ENCODE measurements around the gene DNAH14.

The DNAH14 gene

GRCh38 chr1:225428068-225428880 lies 498.8 kb downstream of the DNAH14 start:
- H3K36me3 ChIP-seq (ENCODE audit: control insufficient read depth, insufficient read depth, low read length), result no peaks in the 10 kb centered on the region
- 0% methylated on average over 81 of the region's 81 CpGs for WGBS, 2 experiments
- H3K4me1 ChIP-seq (ENCODE audit: control insufficient read depth, insufficient read depth, low read length), result peaks cover 13% of the 10 kb centered on the region
- peak overlapping the region; percentile 93 for H3K27ac ChIP-seq (ENCODE audit: insufficient read depth, low read depth, low read length, poor library complexity, severe bottlenecking)
- H3K27me3 ChIP-seq (ENCODE audit: control insufficient read depth, insufficient read depth, low read length, poor library complexity, severe bottlenecking), result no peaks in the 10 kb centered on the region
- H3K9me3 ChIP-seq (ENCODE audit: control insufficient read depth, low read length), result no peaks in the 10 kb centered on the region
- H3K4me3 ChIP-seq (ENCODE audit: insufficient read depth, low read depth, low read length), result peak overlapping the region; percentile 77

- Histone ChIP-seq H3K4me3 (ENCODE audit: insufficient read depth, low read depth, low read length) (peak overlapping the region; percentile 77), H3K27ac (ENCODE audit: insufficient read depth, low read depth, low read length, poor library complexity, severe bottlenecking) (no peak overlapping the region), H3K4me1 (ENCODE audit: control insufficient read depth, insufficient read depth, low read length) (peaks cover 13% of the 10 kb centered on the region), H3K27me3 (ENCODE audit: control insufficient read depth, insufficient read depth, low read length, poor library complexity, severe bottlenecking) (no peaks in the 10 kb centered on the region), H3K36me3 (ENCODE audit: control insufficient read depth, insufficient read depth, low read length) (no peaks in the 10 kb centered on the region), H3K9me3 (ENCODE audit: control insufficient read depth, low read length) (no peaks in the 10 kb centered on the region)
- 30 to 32% methylated on average over 6 of the region's 7 CpGs for WGBS, 2 experiments
Observed at GRCh38 chr1:225428881-225429455, 499.5 kb downstream of the DNAH14 start.

- Histone ChIP-seq H3K36me3 (ENCODE audit: control insufficient read depth, insufficient read depth, low read length) (no peaks in the 10 kb centered on the region), H3K4me1 (ENCODE audit: control insufficient read depth, insufficient read depth, low read length) (peaks cover 4% of the 10 kb centered on the region), H3K4me3 (ENCODE audit: insufficient read depth, low read depth, low read length) (no peak overlapping the region), H3K27ac (ENCODE audit: insufficient read depth, low read depth, low read length, poor library complexity, severe bottlenecking) (no peak overlapping the region), H3K9me3 (ENCODE audit: control insufficient read depth, low read length) (no peaks in the 10 kb centered on the region), H3K27me3 (ENCODE audit: control insufficient read depth, insufficient read depth, low read length, poor library complexity, severe bottlenecking) (no peaks in the 10 kb centered on the region)
- WGBS, 2 experiments, result 76 to 77% methylated on average over 7 of the region's 7 CpGs
Observed at GRCh38 chr1:225430301-225430700, 500.8 kb downstream of the DNAH14 start.

GRCh38 chr1:225431081-225431863 lies 501.8 kb downstream of the DNAH14 start:
- no peaks in the 10 kb centered on the region for H3K27me3 ChIP-seq (ENCODE audit: control insufficient read depth, insufficient read depth, low read length, poor library complexity, severe bottlenecking)
- 93% methylated on average over 36 of the region's 36 CpGs for WGBS, 2 experiments
- H3K27ac ChIP-seq (ENCODE audit: insufficient read depth, low read depth, low read length, poor library complexity, severe bottlenecking), result no peak overlapping the region
- H3K4me3 ChIP-seq (ENCODE audit: insufficient read depth, low read depth, low read length), result no peak overlapping the region
- H3K36me3 ChIP-seq (ENCODE audit: control insufficient read depth, insufficient read depth, low read length), result no peaks in the 10 kb centered on the region
- no peaks in the 10 kb centered on the region for H3K9me3 ChIP-seq (ENCODE audit: control insufficient read depth, low read length)
- no peaks in the 10 kb centered on the region for H3K4me1 ChIP-seq (ENCODE audit: control insufficient read depth, insufficient read depth, low read length)

GRCh38 chr1:225434046-225434445 lies 504.6 kb downstream of the DNAH14 start:
- 95 to 97% methylated on average over 5 of the region's 5 CpGs for WGBS, 2 experiments
- H3K4me3 ChIP-seq (ENCODE audit: insufficient read depth, low read depth, low read length), result no peak overlapping the region
- no peaks in the 10 kb centered on the region for H3K4me1 ChIP-seq (ENCODE audit: control insufficient read depth, insufficient read depth, low read length)
- H3K36me3 ChIP-seq (ENCODE audit: control insufficient read depth, insufficient read depth, low read length), result no peaks in the 10 kb centered on the region
- H3K27me3 ChIP-seq (ENCODE audit: control insufficient read depth, insufficient read depth, low read length, poor library complexity, severe bottlenecking), result no peaks in the 10 kb centered on the region
- H3K27ac ChIP-seq (ENCODE audit: insufficient read depth, low read depth, low read length, poor library complexity, severe bottlenecking), result no peak overlapping the region
- no peaks in the 10 kb centered on the region for H3K9me3 ChIP-seq (ENCODE audit: control insufficient read depth, low read length)

GRCh38 chr1:225435076-225435475 lies 505.6 kb downstream of the DNAH14 start:
- H3K9me3 ChIP-seq (ENCODE audit: control insufficient read depth, low read length), result no peaks in the 10 kb centered on the region
- no peaks in the 10 kb centered on the region for H3K36me3 ChIP-seq (ENCODE audit: control insufficient read depth, insufficient read depth, low read length)
- no peak overlapping the region for H3K4me3 ChIP-seq (ENCODE audit: insufficient read depth, low read depth, low read length)
- no peaks in the 10 kb centered on the region for H3K27me3 ChIP-seq (ENCODE audit: control insufficient read depth, insufficient read depth, low read length, poor library complexity, severe bottlenecking)
- H3K27ac ChIP-seq (ENCODE audit: insufficient read depth, low read depth, low read length, poor library complexity, severe bottlenecking), result no peak overlapping the region
- no peaks in the 10 kb centered on the region for H3K4me1 ChIP-seq (ENCODE audit: control insufficient read depth, insufficient read depth, low read length)
- WGBS, 2 experiments, result 76 to 98% methylated on average over 4 to 6 of the region's 6 CpGs

GRCh38 chr1:225435487-225435886 lies 506.0 kb downstream of the DNAH14 start:
- no peaks in the 10 kb centered on the region for H3K27me3 ChIP-seq (ENCODE audit: control insufficient read depth, insufficient read depth, low read length, poor library complexity, severe bottlenecking)
- no peaks in the 10 kb centered on the region for H3K4me1 ChIP-seq (ENCODE audit: control insufficient read depth, insufficient read depth, low read length)
- WGBS, 2 experiments, result 100% methylated on average over 1 of the region's 1 CpG
- H3K36me3 ChIP-seq (ENCODE audit: control insufficient read depth, insufficient read depth, low read length), result no peaks in the 10 kb centered on the region
- H3K4me3 ChIP-seq (ENCODE audit: insufficient read depth, low read depth, low read length), result no peak overlapping the region
- no peak overlapping the region for H3K27ac ChIP-seq (ENCODE audit: insufficient read depth, low read depth, low read length, poor library complexity, severe bottlenecking)
- no peaks in the 10 kb centered on the region for H3K9me3 ChIP-seq (ENCODE audit: control insufficient read depth, low read length)

GRCh38 chr1:225435957-225436392 lies 506.5 kb downstream of the DNAH14 start:
- WGBS, 2 experiments, result 82% methylated on average over 6 of the region's 6 CpGs

GRCh38 chr1:225437710-225438437 lies 508.4 kb downstream of the DNAH14 start:
- WGBS, 2 experiments, result 92 to 93% methylated on average over 5 of the region's 5 CpGs
- Histone ChIP-seq H3K27me3 (ENCODE audit: control insufficient read depth, insufficient read depth, low read length, poor library complexity, severe bottlenecking) (no peaks in the 10 kb centered on the region), H3K4me1 (ENCODE audit: control insufficient read depth, insufficient read depth, low read length) (no peaks in the 10 kb centered on the region), H3K9me3 (ENCODE audit: control insufficient read depth, low read length) (no peaks in the 10 kb centered on the region), H3K4me3 (ENCODE audit: insufficient read depth, low read depth, low read length) (no peak overlapping the region), H3K36me3 (ENCODE audit: control insufficient read depth, insufficient read depth, low read length) (no peaks in the 10 kb centered on the region), H3K27ac (ENCODE audit: insufficient read depth, low read depth, low read length, poor library complexity, severe bottlenecking) (no peak overlapping the region)

More at GRCh38 chr1:225435957-225436392, 506.5 kb downstream of the DNAH14 start:
- no peaks in the 10 kb centered on the region for H3K4me1 ChIP-seq (ENCODE audit: control insufficient read depth, insufficient read depth, low read length)
- H3K4me3 ChIP-seq (ENCODE audit: insufficient read depth, low read depth, low read length), result no peak overlapping the region
- H3K27ac ChIP-seq (ENCODE audit: insufficient read depth, low read depth, low read length, poor library complexity, severe bottlenecking), result no peak overlapping the region
- no peaks in the 10 kb centered on the region for H3K36me3 ChIP-seq (ENCODE audit: control insufficient read depth, insufficient read depth, low read length)
- no peaks in the 10 kb centered on the region for H3K9me3 ChIP-seq (ENCODE audit: control insufficient read depth, low read length)
- no peaks in the 10 kb centered on the region for H3K27me3 ChIP-seq (ENCODE audit: control insufficient read depth, insufficient read depth, low read length, poor library complexity, severe bottlenecking)
